Esophagus squamous epithelium (tissue), 4 donors: Measurements from ENCODE around the gene DNAJB6.

Experiments used
- CTCF ChIP-seq, 6 experiments: fragments of 450-650 bp in 4 of 6; fragments of 200-600 bp in 2 of 6; sonication (generic) in 2 of 6; IDR thresholded peaks; one replicate each; pipeline ENCODE4 v1.5.1; 2016 to 2019; ENCODE audit warnings: antibody characterized with exemption in 6 of 6, mild to moderate bottlenecking in 4 of 6, moderate library complexity in 4 of 6
- POLR2A ChIP-seq, 4 donors: fragments of 450-650 bp; IDR thresholded peaks; one replicate each; pipeline ENCODE4 v1.6.1; 2017; ENCODE audit warnings: antibody characterized with exemption in 4 of 4, mild to moderate bottlenecking in 4 of 4, moderate library complexity in 3 of 4

- TF ChIP-seq CTCF (IDR thresholded peaks at IDR 0.05) = no peak
- no peak for TF ChIP-seq POLR2A (IDR thresholded peaks at IDR 0.05)
These were observed 120.8 kb downstream of the DNAJB6 start for GRCh38 chr7:157457355-157458253.
